SK-N-SH (cell line): ENCODE results near the gene FATE1.

Source experiments
- CTCF ChIP-seq: fragments of 200-600 bp; sonication (generic); IDR thresholded peaks from 2 replicates; pipeline ENCODE4 v1.6.1; 2017; ENCODE audit warnings: antibody characterized with exemption, mild to moderate bottlenecking, moderate library complexity
- EP300 ChIP-seq, 2 experiments: IDR thresholded peaks; 2 replicates each; pipeline versions ENCODE4 v1.4.0 to v1.6.1; 2012; ENCODE audit warnings: borderline replicate concordance in 1 of 2, low read depth in 1 of 2, low read length in 1 of 2
- GABPA ChIP-seq: IDR thresholded peaks from 2 replicates; pipeline ENCODE4 v1.4.0; 2012; ENCODE audit warnings: low read depth, mild to moderate bottlenecking
- JUND ChIP-seq: IDR thresholded peaks from 2 replicates; pipeline ENCODE4 v1.4.0; 2012
- PBX3 ChIP-seq: IDR thresholded peaks from 2 replicates; pipeline ENCODE4; 2012
- POLR2AphosphoS5 ChIP-seq: IDR thresholded peaks from 2 replicates; pipeline ENCODE4 v1.6.1; 2012; ENCODE audit warnings: low read depth, low read length
- RAD21 ChIP-seq: IDR thresholded peaks from 2 replicates; pipeline ENCODE4 v1.6.1; 2012; ENCODE audit warnings: mild to moderate bottlenecking, low read length
- REST ChIP-seq: IDR thresholded peaks from 2 replicates; pipeline ENCODE4 v1.6.1; 2012; ENCODE audit warnings: mild to moderate bottlenecking, low read depth, low read length, moderate library complexity
- TAF1 ChIP-seq: IDR thresholded peaks from 2 replicates; pipeline ENCODE4 v1.6.1; 2012; ENCODE audit warnings: low read depth, mild to moderate bottlenecking, low read length, moderate library complexity, borderline replicate concordance
- USF1 ChIP-seq: IDR thresholded peaks from 2 replicates; pipeline ENCODE4 v1.4.0; 2012; ENCODE audit warnings: low read depth, borderline replicate concordance
- USF2 ChIP-seq: fragments of 150-350 bp; IDR thresholded peaks from 2 replicates; pipeline ENCODE4 v1.6.1; 2017; ENCODE audit warnings: antibody characterized with exemption, low read length, low read depth, borderline replicate concordance
- YY1 ChIP-seq: IDR thresholded peaks from 2 replicates; pipeline ENCODE4 v1.4.0; 2012; ENCODE audit warnings: low read depth, mild to moderate bottlenecking

- TF ChIP-seq CTCF (no peak), POLR2AphosphoS5 (no peak), USF2 (no peak), REST (no peak), PBX3 (no peak), RAD21 (no peak), EP300 (IDR thresholded peaks at IDR 0.05; ENCODE audit: borderline replicate concordance in 1 of 2, low read depth in 1 of 2, low read length in 1 of 2) (no peak), JUND (no peak), GABPA (no peak), USF1 (no peak), YY1 (no peak), TAF1 (no peak)
These were observed 20.9 kb upstream of the FATE1 start, which contains the start of gene PRRG3 for GRCh38 chrX:151694661-151695582.
